ENCODE measurements around the gene ARMC8. TPM values are rescaled to one million over a fixed set of nuclear protein-coding genes. Genes with fewer than 3 reads are reported as not detected.

Gene ARMC8
- total and polyA plus RNA-seq, 12 donors = 17.3 to 103 (median 42.5) TPM

- no peak for DNase-seq
- no peaks in the 10 kb centered on the region for H3K27me3 ChIP-seq
- intact Hi-C loops (cut with DNase I) = no loop called here
- no peak overlapping the region for H3K27ac ChIP-seq
- H3K36me3 ChIP-seq (replicated peaks in 1 of 2) = peaks cover 0 to 28% of the 10 kb centered on the region in 2 donors
- H3K4me3 ChIP-seq = no peak overlapping the region
- no peaks in the 10 kb centered on the region for H3K4me1 ChIP-seq (replicated peaks in 1 of 2)
- TF ChIP-seq POLR2A (IDR thresholded peaks at IDR 0.05) = no peak
- TF ChIP-seq CTCF (IDR thresholded peaks at IDR 0.05) = no peak
- 99 to 100% (median 100%) methylated on average over 2 of the region's 2 CpGs for WGBS, 4 donors
- H3K9me3 ChIP-seq (replicated peaks in 1 of 3) = no peaks in the 10 kb centered on the region
These were observed 95.7 kb downstream of the ARMC8 start for GRCh38 chr3:138282836-138283235.

- TF ChIP-seq CTCF (IDR thresholded peaks at IDR 0.05) = no peak
- TF ChIP-seq POLR2A (IDR thresholded peaks at IDR 0.05) = no peak
- no peak overlapping the region for H3K27ac ChIP-seq
- 96 to 100% (median 100%) methylated on average over 1 of the region's 1 CpG for WGBS, 4 donors
- H3K36me3 ChIP-seq (replicated peaks in 1 of 2) = peaks cover 0 to 28% of the 10 kb centered on the region in 2 donors
- DNase-seq = no peak
- intact Hi-C loops (cut with DNase I) = no loop called here
- no peaks in the 10 kb centered on the region for H3K4me1 ChIP-seq (replicated peaks in 1 of 2)
- no peaks in the 10 kb centered on the region for H3K9me3 ChIP-seq (replicated peaks in 1 of 3)
- no peaks in the 10 kb centered on the region for H3K27me3 ChIP-seq
- H3K4me3 ChIP-seq = no peak overlapping the region
These were observed 97.0 kb downstream of the ARMC8 start for GRCh38 chr3:138284079-138284478.

GRCh38 chr3:138284957-138285477, 97.9 kb downstream of the ARMC8 start:
- no peaks in the 10 kb centered on the region for H3K9me3 ChIP-seq (replicated peaks in 1 of 3)
- H3K4me3 ChIP-seq = no peak overlapping the region
- H3K36me3 ChIP-seq (replicated peaks in 1 of 2) = peaks cover 0 to 35% of the 10 kb centered on the region in 2 donors
- no peaks in the 10 kb centered on the region for H3K27me3 ChIP-seq
- intact Hi-C loops (cut with DNase I) = no loop called here
- no peak overlapping the region for H3K27ac ChIP-seq
- TF ChIP-seq POLR2A (IDR thresholded peaks at IDR 0.05) (no peak), CTCF (IDR thresholded peaks at IDR 0.05) (no peak)
- DNase-seq = no peak
- WGBS, 4 donors = 92 to 97% (median 95%) methylated on average over 2 of the region's 2 CpGs
- H3K4me1 ChIP-seq (replicated peaks in 1 of 2) = no peaks in the 10 kb centered on the region

- H3K4me1 ChIP-seq (replicated peaks in 1 of 2) = no peaks in the 10 kb centered on the region
- no peaks in the 10 kb centered on the region for H3K27me3 ChIP-seq
- H3K4me3 ChIP-seq = no peak overlapping the region
- no peak for DNase-seq
- H3K36me3 ChIP-seq (replicated peaks in 1 of 2) = peaks cover 0 to 59% of the 10 kb centered on the region in 2 donors
- intact Hi-C loops (cut with DNase I) = no loop called here
- WGBS, 4 donors = 89 to 97% (median 93%) methylated on average over 2 of the region's 2 CpGs
- TF ChIP-seq CTCF (IDR thresholded peaks at IDR 0.05) (no peak), POLR2A (IDR thresholded peaks at IDR 0.05) (no peak)
- H3K9me3 ChIP-seq (replicated peaks in 1 of 3) = no peaks in the 10 kb centered on the region
- no peak overlapping the region for H3K27ac ChIP-seq
These were observed 102.2 kb downstream of the ARMC8 start for GRCh38 chr3:138289260-138289659.
